Measurements from ENCODE around the gene PPP4R4.
A peak's percentile ranks its signal among the peaks of the same experiment; 100 is the strongest.
"Not testable (repeated sequence)": the region's sequence is repeated elsewhere in the genome, so short reads cannot be mapped to it uniquely, and the experiment has no call there.

The PPP4R4 gene

DNA sequence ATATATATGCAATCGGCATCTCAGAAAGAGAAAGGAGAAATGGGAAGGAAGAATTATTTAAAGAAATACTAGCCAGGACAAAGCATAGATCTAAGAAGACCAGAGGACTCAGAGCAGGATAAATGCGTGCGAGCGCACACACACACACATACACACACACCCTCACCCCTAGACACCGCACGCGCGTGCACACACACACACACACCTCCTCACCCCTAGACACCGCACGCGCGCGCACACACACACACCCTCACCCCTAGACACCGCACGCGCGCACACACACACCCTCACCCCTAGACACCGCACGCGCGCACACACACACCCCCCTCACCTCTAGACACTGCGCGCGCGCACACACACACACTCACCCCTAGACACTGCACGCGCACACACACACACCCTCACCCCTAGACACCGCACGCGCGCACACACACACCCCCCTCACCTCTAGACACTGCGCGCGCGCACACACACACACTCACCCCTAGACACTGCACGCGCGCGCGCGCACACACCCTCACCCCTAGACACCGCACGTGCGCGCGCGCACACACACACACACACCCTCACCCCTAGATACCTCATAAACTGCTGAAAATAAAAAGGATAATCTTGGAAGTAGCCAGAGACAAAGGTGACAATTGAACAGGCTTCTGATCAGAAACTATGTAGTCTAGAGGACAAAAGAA, 44.2 kb downstream of the PPP4R4 start:
- not testable (repeated sequence) for H3K18ac ChIP-seq (ENCODE audit: low read depth in 1 of 2, low read length in 2 of 2); H4K91ac ChIP-seq (ENCODE audit: low read length); H2BK5ac ChIP-seq (ENCODE audit: low read depth, low read length, poor library complexity, severe bottlenecking); H3K79me1 ChIP-seq (replicated peaks; ENCODE audit: low read length, poor library complexity, severe bottlenecking); H3K27ac ChIP-seq (ENCODE audit: low read length, poor library complexity, severe bottlenecking); H3K4ac ChIP-seq (ENCODE audit: low read depth in 1 of 2, low read length in 2 of 2); H2BK15ac ChIP-seq (ENCODE audit: low read depth, poor library complexity, severe bottlenecking); H3K23ac ChIP-seq (ENCODE audit: low read length in 2 of 2); H2AFZ ChIP-seq (ENCODE audit: low read depth, low read length); H2BK12ac ChIP-seq (ENCODE audit: low read length in 2 of 2); H3K36me3 ChIP-seq (ENCODE audit: control insufficient read depth in 1 of 2, insufficient read depth in 2 of 2, low read depth in 1 of 2, low read length in 2 of 2); DNase-seq; H3K27me3 ChIP-seq (ENCODE audit: control insufficient read depth in 1 of 2, insufficient read depth in 1 of 2, low read length in 2 of 2); H4K8ac ChIP-seq (ENCODE audit: low read length); H3K14ac ChIP-seq (ENCODE audit: low read length in 2 of 2); H3K4me2 ChIP-seq (ENCODE audit: low read length, poor library complexity, severe bottlenecking); H2BK120ac ChIP-seq (ENCODE audit: low read depth, low read length); H2AK5ac ChIP-seq (ENCODE audit: low read length, severe bottlenecking); H3K4me1 ChIP-seq (ENCODE audit: control insufficient read depth, insufficient read depth, low read depth, low read length)
- H3K9me3 ChIP-seq (ENCODE audit: control insufficient read depth, low read length): peaks cover 14% of the 10 kb centered on the region
- peak overlapping the region in 1 of 2 experiments; percentile 57 for H3K4me3 ChIP-seq (ENCODE audit: insufficient read depth in 1 of 2, low read depth in 1 of 2, low read length in 2 of 2)
- peak overlapping the region; percentile 32 for H3K9ac ChIP-seq (ENCODE audit: low read length)
- 95% methylated on average over 46 of the region's 47 CpGs for WGBS

DNA sequence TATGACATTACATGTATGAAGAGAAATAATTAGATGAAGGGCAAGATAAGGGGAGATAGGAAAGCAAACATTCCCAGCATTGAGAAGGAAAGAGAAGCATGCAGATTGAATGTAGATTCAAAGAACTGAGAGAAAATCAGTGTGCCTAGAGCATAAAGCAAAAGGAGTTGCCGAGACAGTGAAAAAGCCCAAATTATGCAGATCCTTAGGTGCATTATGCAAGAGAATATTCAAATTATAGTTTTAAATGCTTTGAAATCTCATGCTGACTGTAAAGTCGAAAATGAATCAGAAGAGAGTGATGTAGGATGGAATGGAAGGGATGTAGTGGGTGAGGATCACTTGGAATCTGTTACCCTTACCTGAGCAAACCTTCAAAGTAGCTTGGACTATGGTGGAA, 49.9 kb downstream of the PPP4R4 start:
- no peak overlapping the region for H2AFZ ChIP-seq (ENCODE audit: low read depth, low read length)
- no peak overlapping the region for H3K27ac ChIP-seq (ENCODE audit: low read length, poor library complexity, severe bottlenecking)
- no peak overlapping the region for H4K91ac ChIP-seq (ENCODE audit: low read length)
- no peaks in the 10 kb centered on the region for H3K36me3 ChIP-seq (ENCODE audit: control insufficient read depth in 1 of 2, insufficient read depth in 2 of 2, low read depth in 1 of 2, low read length in 2 of 2)
- no peak overlapping the region for H3K4ac ChIP-seq (ENCODE audit: low read depth in 1 of 2, low read length in 2 of 2)
- H3K27me3 ChIP-seq (ENCODE audit: control insufficient read depth in 1 of 2, insufficient read depth in 1 of 2, low read length in 2 of 2): no peaks in the 10 kb centered on the region
- H4K8ac ChIP-seq (ENCODE audit: low read length): no peak overlapping the region
- H3K23ac ChIP-seq (ENCODE audit: low read length in 2 of 2): no peak overlapping the region
- 45% methylated on average over 2 of the region's 2 CpGs for WGBS
- no peak overlapping the region for H3K9ac ChIP-seq (ENCODE audit: low read length)
- no peak overlapping the region for H3K4me3 ChIP-seq (ENCODE audit: insufficient read depth in 1 of 2, low read depth in 1 of 2, low read length in 2 of 2)
- no peak overlapping the region for H3K4me2 ChIP-seq (ENCODE audit: low read length, poor library complexity, severe bottlenecking)
- H3K14ac ChIP-seq (ENCODE audit: low read length in 2 of 2): no peak overlapping the region
- no peak overlapping the region for H2BK120ac ChIP-seq (ENCODE audit: low read depth, low read length)
- no peak overlapping the region for H2BK15ac ChIP-seq (ENCODE audit: low read depth, poor library complexity, severe bottlenecking)
- peaks cover 13% of the 10 kb centered on the region for H3K9me3 ChIP-seq (ENCODE audit: control insufficient read depth, low read length)
- no peak overlapping the region for H2BK12ac ChIP-seq (ENCODE audit: low read length in 2 of 2)
- no peak overlapping the region for H3K18ac ChIP-seq (ENCODE audit: low read depth in 1 of 2, low read length in 2 of 2)
- H2AK5ac ChIP-seq (ENCODE audit: low read length, severe bottlenecking): no peak overlapping the region
- H3K4me1 ChIP-seq (ENCODE audit: control insufficient read depth, insufficient read depth, low read depth, low read length): no peaks in the 10 kb centered on the region
- no peak for DNase-seq
- no peak overlapping the region for H2BK5ac ChIP-seq (ENCODE audit: low read depth, low read length, poor library complexity, severe bottlenecking)
- no peaks in the 10 kb centered on the region for H3K79me1 ChIP-seq (replicated peaks; ENCODE audit: low read length, poor library complexity, severe bottlenecking)

DNA sequence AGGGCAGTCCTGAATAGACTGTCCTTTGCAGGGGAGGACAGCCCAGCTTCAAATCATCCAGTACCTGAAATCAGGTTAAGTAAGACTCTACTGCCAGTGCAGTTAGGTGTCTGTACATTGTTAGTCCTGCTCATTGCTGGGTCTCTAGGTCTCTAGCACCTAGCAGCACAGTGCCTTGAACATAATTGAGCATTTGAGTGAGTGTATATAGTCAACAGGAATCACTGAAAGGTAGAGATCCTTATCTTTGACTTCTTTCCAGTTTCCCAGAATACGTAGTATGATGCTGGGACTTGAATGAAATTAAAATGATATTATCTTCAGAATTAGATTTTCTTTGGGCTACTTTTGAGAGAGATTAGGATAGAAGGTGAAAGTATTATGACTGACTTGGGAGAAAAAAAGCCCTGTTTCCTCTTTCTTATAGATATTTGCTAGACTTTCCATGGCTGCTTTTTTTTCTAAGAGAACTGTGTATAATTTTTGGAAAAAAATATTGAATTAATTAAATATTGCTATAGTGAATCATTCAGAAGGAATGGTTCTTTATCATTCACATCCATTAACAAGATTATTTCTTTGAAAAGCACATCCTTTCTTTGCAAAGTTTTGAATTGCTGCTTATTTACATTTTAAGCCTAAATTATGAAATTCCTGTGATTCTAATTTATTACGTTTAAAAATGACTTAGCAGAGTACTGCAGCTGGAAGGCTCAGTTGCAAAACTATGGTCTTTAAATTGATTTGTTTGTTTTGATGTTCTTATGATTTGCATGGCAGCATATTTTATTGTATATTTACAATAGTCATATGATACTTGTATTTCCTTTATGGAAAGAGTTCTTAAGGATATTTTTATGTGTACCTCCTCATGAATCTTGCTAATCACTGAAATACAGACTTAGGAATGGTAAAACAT, 51.6 kb downstream of the PPP4R4 start:
- H3K27ac ChIP-seq (ENCODE audit: low read length, poor library complexity, severe bottlenecking): no peak overlapping the region

DNA sequence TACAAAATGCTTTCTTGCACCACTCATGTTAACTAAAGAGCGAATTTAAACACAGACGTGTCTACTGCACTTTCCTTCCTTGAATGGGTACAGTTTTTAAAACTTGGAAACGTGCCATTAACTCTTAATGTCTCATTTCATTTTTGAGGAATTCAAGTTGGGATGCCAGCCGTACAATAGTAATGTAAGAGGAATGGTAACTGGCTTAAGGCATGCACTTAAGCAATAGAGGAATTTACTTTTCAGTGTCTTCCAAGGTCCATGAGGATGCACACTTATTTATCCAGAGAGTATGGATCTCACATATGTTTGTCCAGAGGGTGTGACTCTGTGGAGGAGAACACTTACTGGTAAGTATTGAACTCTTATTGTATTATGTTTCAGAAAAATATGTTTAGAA, 52.9 kb downstream of the PPP4R4 start:
- Histone ChIP-seq H2AK5ac (ENCODE audit: low read length, severe bottlenecking) (no peak overlapping the region), H2BK5ac (ENCODE audit: low read depth, low read length, poor library complexity, severe bottlenecking) (no peak overlapping the region), H2AFZ (ENCODE audit: low read depth, low read length) (no peak overlapping the region), H3K14ac (ENCODE audit: low read length in 2 of 2) (no peak overlapping the region), H3K4me1 (ENCODE audit: control insufficient read depth, insufficient read depth, low read depth, low read length) (no peaks in the 10 kb centered on the region), H3K23ac (ENCODE audit: low read length in 2 of 2) (no peak overlapping the region), H4K8ac (ENCODE audit: low read length) (no peak overlapping the region), H3K9ac (ENCODE audit: low read length) (no peak overlapping the region), H3K4me3 (ENCODE audit: insufficient read depth in 1 of 2, low read depth in 1 of 2, low read length in 2 of 2) (peak overlapping the region in 1 of 2 experiments; percentile 20), H3K18ac (ENCODE audit: low read depth in 1 of 2, low read length in 2 of 2) (no peak overlapping the region), H2BK15ac (ENCODE audit: low read depth, poor library complexity, severe bottlenecking) (no peak overlapping the region), H2BK120ac (ENCODE audit: low read depth, low read length) (no peak overlapping the region), H3K4ac (ENCODE audit: low read depth in 1 of 2, low read length in 2 of 2) (no peak overlapping the region), H3K36me3 (ENCODE audit: control insufficient read depth in 1 of 2, insufficient read depth in 2 of 2, low read depth in 1 of 2, low read length in 2 of 2) (no peaks in the 10 kb centered on the region), H3K27me3 (ENCODE audit: control insufficient read depth in 1 of 2, insufficient read depth in 1 of 2, low read length in 2 of 2) (no peaks in the 10 kb centered on the region), H3K27ac (ENCODE audit: low read length, poor library complexity, severe bottlenecking) (no peak overlapping the region), H3K9me3 (ENCODE audit: control insufficient read depth, low read length) (peaks cover 12% of the 10 kb centered on the region), H2BK12ac (ENCODE audit: low read length in 2 of 2) (no peak overlapping the region), H4K91ac (ENCODE audit: low read length) (no peak overlapping the region), H3K4me2 (ENCODE audit: low read length, poor library complexity, severe bottlenecking) (no peak overlapping the region), H3K79me1 (replicated peaks; ENCODE audit: low read length, poor library complexity, severe bottlenecking) (no peaks in the 10 kb centered on the region)
- WGBS: 75% methylated on average over 4 of the region's 4 CpGs
- DNase-seq: no peak

More for the DNA sequence above, 51.6 kb downstream of the PPP4R4 start:
- no peak overlapping the region for H4K91ac ChIP-seq (ENCODE audit: low read length)
- no peak overlapping the region for H2BK12ac ChIP-seq (ENCODE audit: low read length in 2 of 2)
- 82% methylated on average over 1 of the region's 2 CpGs for WGBS
- H2AFZ ChIP-seq (ENCODE audit: low read depth, low read length): no peak overlapping the region
- no peak overlapping the region for H3K4ac ChIP-seq (ENCODE audit: low read depth in 1 of 2, low read length in 2 of 2)
- no peaks in the 10 kb centered on the region for H3K4me1 ChIP-seq (ENCODE audit: control insufficient read depth, insufficient read depth, low read depth, low read length)
- H3K27me3 ChIP-seq (ENCODE audit: control insufficient read depth in 1 of 2, insufficient read depth in 1 of 2, low read length in 2 of 2): no peaks in the 10 kb centered on the region
- H3K36me3 ChIP-seq (ENCODE audit: control insufficient read depth in 1 of 2, insufficient read depth in 2 of 2, low read depth in 1 of 2, low read length in 2 of 2): no peaks in the 10 kb centered on the region
- no peak overlapping the region for H2AK5ac ChIP-seq (ENCODE audit: low read length, severe bottlenecking)
- H3K9ac ChIP-seq (ENCODE audit: low read length): no peak overlapping the region
- no peak overlapping the region for H3K14ac ChIP-seq (ENCODE audit: low read length in 2 of 2)
- H2BK5ac ChIP-seq (ENCODE audit: low read depth, low read length, poor library complexity, severe bottlenecking): no peak overlapping the region
- no peak overlapping the region for H3K4me2 ChIP-seq (ENCODE audit: low read length, poor library complexity, severe bottlenecking)
- no peak overlapping the region for H4K8ac ChIP-seq (ENCODE audit: low read length)
- H2BK15ac ChIP-seq (ENCODE audit: low read depth, poor library complexity, severe bottlenecking): no peak overlapping the region
- peaks cover 18% of the 10 kb centered on the region for H3K9me3 ChIP-seq (ENCODE audit: control insufficient read depth, low read length)
- H3K4me3 ChIP-seq (ENCODE audit: insufficient read depth in 1 of 2, low read depth in 1 of 2, low read length in 2 of 2): no peak overlapping the region
- no peak overlapping the region for H2BK120ac ChIP-seq (ENCODE audit: low read depth, low read length)
- no peak for DNase-seq
- no peaks in the 10 kb centered on the region for H3K79me1 ChIP-seq (replicated peaks; ENCODE audit: low read length, poor library complexity, severe bottlenecking)
- no peak overlapping the region for H3K18ac ChIP-seq (ENCODE audit: low read depth in 1 of 2, low read length in 2 of 2)
- no peak overlapping the region for H3K23ac ChIP-seq (ENCODE audit: low read length in 2 of 2)

Measured in mesenchymal stem cell (in vitro differentiated cells and primary cell).